ENCODE data around the gene CHN2. TPM values are rescaled to one million over a fixed set of nuclear protein-coding genes. Genes with fewer than 3 reads are reported as not detected.

Gene CHN2
- total and polyA plus RNA-seq, 8 donors, result 8.2 to 32.9 (median 24.0) TPM

- Histone ChIP-seq H3K4me1 (peaks cover 0 to 21% (median 11%) of the 10 kb centered on the region in 3 donors), H3K27ac (no peak overlapping the region), H3K4me3 (no peak overlapping the region), H3K36me3 (no peaks in the 10 kb centered on the region), H3K9me3 (no peaks in the 10 kb centered on the region), H3K27me3 (no peaks in the 10 kb centered on the region)
- 58 to 61% methylated on average over 1 of the region's 1 CpG for WGBS, 2 donors
- TF ChIP-seq CTCF (IDR thresholded peaks at IDR 0.05), result no peak
- ATAC-seq (peak in 1 of 4 donors; percentile 28), DNase-seq (no peak), FAIRE-seq (peak; percentile 37)
- intact Hi-C loops (cut with DNase I), result no loop called here
Measured at GRCh38 chr7:29494350-29494749, 299.8 kb downstream of the CHN2 start.

- Histone ChIP-seq H3K4me3 (no peak overlapping the region), H3K9me3 (no peaks in the 10 kb centered on the region), H3K27me3 (no peaks in the 10 kb centered on the region), H3K36me3 (no peaks in the 10 kb centered on the region), H3K4me1 (peaks cover 0 to 21% (median 11%) of the 10 kb centered on the region in 3 donors), H3K27ac (no peak overlapping the region)
- no peak for TF ChIP-seq CTCF (IDR thresholded peaks at IDR 0.05)
- ATAC-seq (no peak), FAIRE-seq (no peak), DNase-seq (no peak)
- intact Hi-C loops (cut with DNase I), result no loop called here
- WGBS, 2 donors, result 91% methylated on average over 7 of the region's 7 CpGs
Measured at GRCh38 chr7:29495653-29496052, 301.1 kb downstream of the CHN2 start.

- ATAC-seq, result peak; percentile 52 to 80 (median 66)
Measured at GRCh38 chr7:29496355-29497020, 301.9 kb downstream of the CHN2 start.

GRCh38 chr7:29499932-29500331 is 305.4 kb downstream of the CHN2 start:
- Histone ChIP-seq H3K36me3 (no peaks in the 10 kb centered on the region), H3K27ac (no peak overlapping the region), H3K9me3 (no peaks in the 10 kb centered on the region), H3K4me1 (peaks cover 0 to 13% (median 11%) of the 10 kb centered on the region in 3 donors), H3K4me3 (no peak overlapping the region), H3K27me3 (no peaks in the 10 kb centered on the region)
- no peak for TF ChIP-seq CTCF (IDR thresholded peaks at IDR 0.05)
- intact Hi-C loops (cut with DNase I), result no loop called here
- ATAC-seq (no peak), FAIRE-seq (no peak), DNase-seq (no peak)
- WGBS, 2 donors, result 95 to 97% methylated on average over 3 of the region's 3 CpGs

More at GRCh38 chr7:29496355-29497020, 301.9 kb downstream of the CHN2 start:
- Histone ChIP-seq H3K27ac (peak overlapping the region; percentile 7 to 45 (median 27)), H3K4me1 (peaks cover 0 to 21% (median 11%) of the 10 kb centered on the region in 3 donors), H3K27me3 (no peaks in the 10 kb centered on the region), H3K36me3 (no peaks in the 10 kb centered on the region), H3K4me3 (no peak overlapping the region), H3K9me3 (no peaks in the 10 kb centered on the region)
- no peak for TF ChIP-seq CTCF (IDR thresholded peaks at IDR 0.05)
- intact Hi-C loops (cut with DNase I), result no loop called here
- 13 to 17% methylated on average over 1 of the region's 1 CpG for WGBS, 2 donors
- no peak for FAIRE-seq
- DNase-seq, result no peak

- FAIRE-seq (no peak), ATAC-seq (no peak), DNase-seq (no peak)
- peaks cover 0 to 4% (median 0%) of the 10 kb centered on the region in 3 donors for H3K36me3 ChIP-seq
- H3K4me1 ChIP-seq, result peaks cover 0 to 13% (median 11%) of the 10 kb centered on the region in 3 donors
- no peaks in the 10 kb centered on the region for H3K27me3 ChIP-seq
- H3K27ac ChIP-seq, result no peak overlapping the region
- no peak overlapping the region for H3K4me3 ChIP-seq
- 96 to 98% methylated on average over 3 of the region's 3 CpGs for WGBS, 2 donors
- no peak for TF ChIP-seq CTCF (IDR thresholded peaks at IDR 0.05)
- intact Hi-C loops (cut with DNase I), result no loop called here
- no peaks in the 10 kb centered on the region for H3K9me3 ChIP-seq
Measured at GRCh38 chr7:29500719-29501118, 306.1 kb downstream of the CHN2 start.
